Ovary (tissue), 3 donors: ENCODE results near the gene HSPA8.

ENCODE experiments used
- POLR2A ChIP-seq: fragments of 450-650 bp; IDR thresholded peaks from one replicate; pipeline ENCODE4 v1.6.1; 2017; ENCODE audit warnings: antibody characterized with exemption, mild to moderate bottlenecking, moderate library complexity
- TF ChIP-seq, protein P1 (sequence below), 3 donors: fragments of 450-650 bp in 2 of 3; fragments of 200-600 bp in 1 of 3; IDR thresholded peaks; one replicate each; pipeline versions ENCODE4 v1.5.1 to v1.8.0; 2016 to 2022; ENCODE audit warnings: antibody characterized with exemption in 3 of 3, mild to moderate bottlenecking in 1 of 3
- donor health status: DM: no; HTN: no; CAD: no.

DNA sequence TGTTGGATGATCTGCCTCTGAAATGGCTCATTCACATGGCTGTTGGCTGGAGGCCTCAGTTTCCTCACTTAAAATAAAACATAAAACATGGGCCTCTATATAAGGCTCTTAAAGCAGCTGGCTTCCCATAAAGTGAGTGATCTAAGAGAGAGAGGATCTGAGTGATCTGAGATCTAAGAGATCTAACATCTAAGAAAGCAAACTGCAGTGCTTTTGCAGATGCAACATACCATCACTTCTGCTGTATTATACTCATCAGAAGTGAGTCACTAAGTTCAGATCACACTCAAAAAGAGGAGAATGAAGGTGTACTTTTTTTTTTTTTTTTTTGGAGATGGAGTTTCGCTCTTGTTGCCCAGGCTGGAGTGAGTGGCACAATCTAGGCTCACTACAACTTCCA is 18.1 kb upstream of the HSPA8 start:
- TF ChIP-seq, protein P1, sequence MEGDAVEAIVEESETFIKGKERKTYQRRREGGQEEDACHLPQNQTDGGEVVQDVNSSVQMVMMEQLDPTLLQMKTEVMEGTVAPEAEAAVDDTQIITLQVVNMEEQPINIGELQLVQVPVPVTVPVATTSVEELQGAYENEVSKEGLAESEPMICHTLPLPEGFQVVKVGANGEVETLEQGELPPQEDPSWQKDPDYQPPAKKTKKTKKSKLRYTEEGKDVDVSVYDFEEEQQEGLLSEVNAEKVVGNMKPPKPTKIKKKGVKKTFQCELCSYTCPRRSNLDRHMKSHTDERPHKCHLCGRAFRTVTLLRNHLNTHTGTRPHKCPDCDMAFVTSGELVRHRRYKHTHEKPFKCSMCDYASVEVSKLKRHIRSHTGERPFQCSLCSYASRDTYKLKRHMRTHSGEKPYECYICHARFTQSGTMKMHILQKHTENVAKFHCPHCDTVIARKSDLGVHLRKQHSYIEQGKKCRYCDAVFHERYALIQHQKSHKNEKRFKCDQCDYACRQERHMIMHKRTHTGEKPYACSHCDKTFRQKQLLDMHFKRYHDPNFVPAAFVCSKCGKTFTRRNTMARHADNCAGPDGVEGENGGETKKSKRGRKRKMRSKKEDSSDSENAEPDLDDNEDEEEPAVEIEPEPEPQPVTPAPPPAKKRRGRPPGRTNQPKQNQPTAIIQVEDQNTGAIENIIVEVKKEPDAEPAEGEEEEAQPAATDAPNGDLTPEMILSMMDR (IDR thresholded peaks at IDR 0.05) = no peak
- no peak for TF ChIP-seq POLR2A
